ENCODE measurements around the gene DPY19L3.
"Not testable (repeated sequence)": the region's sequence is repeated elsewhere in the genome, so short reads cannot be mapped to it uniquely, and the experiment has no call there.

The DPY19L3 gene, protein sequence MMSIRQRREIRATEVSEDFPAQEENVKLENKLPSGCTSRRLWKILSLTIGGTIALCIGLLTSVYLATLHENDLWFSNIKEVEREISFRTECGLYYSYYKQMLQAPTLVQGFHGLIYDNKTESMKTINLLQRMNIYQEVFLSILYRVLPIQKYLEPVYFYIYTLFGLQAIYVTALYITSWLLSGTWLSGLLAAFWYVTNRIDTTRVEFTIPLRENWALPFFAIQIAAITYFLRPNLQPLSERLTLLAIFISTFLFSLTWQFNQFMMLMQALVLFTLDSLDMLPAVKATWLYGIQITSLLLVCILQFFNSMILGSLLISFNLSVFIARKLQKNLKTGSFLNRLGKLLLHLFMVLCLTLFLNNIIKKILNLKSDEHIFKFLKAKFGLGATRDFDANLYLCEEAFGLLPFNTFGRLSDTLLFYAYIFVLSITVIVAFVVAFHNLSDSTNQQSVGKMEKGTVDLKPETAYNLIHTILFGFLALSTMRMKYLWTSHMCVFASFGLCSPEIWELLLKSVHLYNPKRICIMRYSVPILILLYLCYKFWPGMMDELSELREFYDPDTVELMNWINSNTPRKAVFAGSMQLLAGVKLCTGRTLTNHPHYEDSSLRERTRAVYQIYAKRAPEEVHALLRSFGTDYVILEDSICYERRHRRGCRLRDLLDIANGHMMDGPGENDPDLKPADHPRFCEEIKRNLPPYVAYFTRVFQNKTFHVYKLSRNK

DNA sequence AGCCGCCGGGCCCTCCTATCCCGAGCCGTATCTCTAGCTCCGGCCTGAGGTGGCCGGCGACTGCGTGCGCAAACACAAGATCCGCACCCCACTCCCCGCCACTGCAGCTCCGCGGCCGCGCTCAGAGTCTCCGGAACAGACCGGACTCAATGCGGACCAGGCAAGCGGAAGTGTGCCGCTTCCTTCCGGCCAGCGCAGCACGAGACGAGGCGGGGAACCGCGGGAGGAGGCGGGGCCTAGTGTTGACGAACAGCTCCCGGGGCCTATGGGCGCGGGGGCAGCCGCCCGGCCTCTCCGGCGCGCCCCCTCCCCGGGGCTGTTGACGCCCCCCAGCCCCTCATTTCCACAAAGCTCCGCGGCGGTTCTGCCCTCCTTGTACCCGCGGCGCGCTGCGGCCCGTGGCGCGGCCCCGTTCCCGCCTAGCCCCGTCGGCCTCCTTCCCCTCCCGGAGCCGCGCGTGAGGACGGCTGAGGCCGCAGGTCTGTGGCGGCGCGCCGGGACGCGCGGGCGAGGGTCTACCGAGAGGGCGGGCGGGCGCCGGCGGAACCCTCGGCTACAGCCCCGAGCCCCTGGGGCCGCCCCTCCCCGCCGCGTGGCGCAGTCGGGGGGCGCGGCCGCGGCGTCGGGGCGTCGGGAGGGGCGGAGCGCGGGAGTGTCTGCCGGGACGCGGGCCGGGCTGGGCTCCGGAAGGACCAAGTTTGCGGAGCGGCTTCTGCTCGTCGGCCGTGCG is at the start of gene DPY19L3:
Gene DPY19L3 (plus strand): TSS at position 340 of the 730 bp plus-strand sequence. CDS start 2,484 bp downstream, outside the sequence.
- DNase-seq = peak; percentile 70

DNA sequence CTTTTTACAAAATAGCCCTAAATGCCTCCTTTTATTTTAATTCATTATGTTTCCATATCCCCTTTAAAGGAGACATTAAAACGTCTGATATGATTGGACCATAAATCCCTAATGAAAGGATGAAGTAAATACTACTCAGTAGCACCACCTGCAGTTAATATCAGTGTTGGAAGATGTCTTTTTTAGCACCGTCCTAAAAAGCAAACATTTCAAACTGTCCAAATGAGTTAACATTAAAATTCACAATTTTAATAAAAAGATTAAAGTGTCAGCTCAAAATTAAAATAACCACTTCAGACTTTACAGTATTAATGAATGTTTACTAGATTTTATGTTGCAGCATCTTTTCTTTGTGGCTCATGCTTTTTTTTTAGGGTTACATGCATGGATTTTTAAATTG is 47.9 kb upstream of the DPY19L3 start:
- DNase-seq = no peak

DNA sequence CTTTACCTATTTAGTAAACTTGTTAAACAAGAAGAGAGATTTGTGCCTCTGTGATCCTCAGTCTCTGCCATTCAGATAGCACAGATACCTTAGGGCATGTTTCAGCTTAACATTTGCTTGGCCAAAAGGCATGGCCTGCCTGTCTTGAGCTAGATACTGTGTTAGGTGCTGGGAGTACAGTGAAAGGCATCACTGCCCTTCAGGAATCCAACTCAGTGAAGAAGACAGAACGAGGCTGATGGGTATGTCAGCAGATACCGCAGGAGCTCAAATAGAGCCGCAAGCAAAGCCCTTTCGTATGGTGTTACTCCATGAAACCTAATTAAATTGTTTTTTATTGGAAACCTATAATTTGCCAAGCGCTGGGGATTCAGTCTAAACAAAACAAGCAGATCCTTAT is 47.2 kb upstream of the DPY19L3 start:
- DNase-seq = no peak

DNA sequence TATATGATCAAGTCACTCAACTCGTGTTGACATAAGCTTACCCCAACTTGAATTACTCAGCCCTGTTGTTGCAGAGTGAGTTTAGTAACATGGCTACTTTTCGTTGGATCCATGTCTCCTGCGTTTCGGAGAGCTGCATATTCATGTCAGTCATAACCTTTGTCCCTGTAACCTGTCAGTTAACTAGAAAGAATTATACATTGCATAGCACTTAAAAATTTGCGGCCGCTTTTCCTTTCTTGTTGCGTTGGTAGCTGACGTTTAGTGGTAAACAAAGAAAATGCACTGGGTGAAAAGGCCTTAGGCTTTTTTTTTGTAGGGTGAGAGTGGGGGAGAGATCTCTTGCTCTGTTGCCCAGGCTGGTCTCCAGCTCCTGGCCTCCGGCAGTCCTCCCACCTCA is 46.0 kb upstream of the DPY19L3 start:
- no peak for DNase-seq

DNA sequence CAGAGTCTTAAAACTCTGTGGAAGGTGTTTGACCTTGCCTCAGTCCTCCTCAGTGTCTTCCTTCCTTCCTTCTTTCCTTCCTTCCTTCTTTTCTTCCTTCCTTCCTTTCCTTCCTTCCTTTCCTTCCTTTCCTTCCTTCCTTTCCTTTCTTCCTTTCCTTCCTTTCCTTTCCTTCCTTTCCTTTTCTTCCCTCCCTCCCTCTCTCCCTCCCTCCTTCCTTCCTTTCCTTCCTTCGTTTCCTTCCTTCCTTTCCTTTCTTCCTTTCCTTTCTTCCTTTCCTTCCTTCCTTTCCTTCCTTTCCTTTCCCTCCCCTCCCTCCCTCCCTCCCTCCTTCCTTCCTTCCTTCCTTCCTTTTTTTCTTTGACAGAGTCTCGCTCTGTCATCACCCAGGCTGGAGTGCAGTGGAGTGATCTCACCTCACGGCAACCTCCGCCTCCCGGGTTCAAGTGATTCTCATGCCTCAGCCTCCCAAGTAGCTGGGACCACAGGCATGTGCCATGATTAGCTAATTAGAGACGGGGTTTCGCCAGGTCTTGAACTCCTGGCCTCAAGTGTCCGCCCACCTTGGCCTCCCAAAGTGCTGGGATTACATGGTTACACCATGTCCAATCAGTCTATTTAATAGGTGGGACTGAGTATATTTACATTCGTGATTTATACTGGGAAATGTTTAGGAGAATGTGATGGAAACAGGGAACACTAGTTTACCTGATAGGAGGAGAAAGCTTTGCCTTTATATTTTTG is 43.8 kb upstream of the DPY19L3 start:
- DNase-seq = no peak

DNA sequence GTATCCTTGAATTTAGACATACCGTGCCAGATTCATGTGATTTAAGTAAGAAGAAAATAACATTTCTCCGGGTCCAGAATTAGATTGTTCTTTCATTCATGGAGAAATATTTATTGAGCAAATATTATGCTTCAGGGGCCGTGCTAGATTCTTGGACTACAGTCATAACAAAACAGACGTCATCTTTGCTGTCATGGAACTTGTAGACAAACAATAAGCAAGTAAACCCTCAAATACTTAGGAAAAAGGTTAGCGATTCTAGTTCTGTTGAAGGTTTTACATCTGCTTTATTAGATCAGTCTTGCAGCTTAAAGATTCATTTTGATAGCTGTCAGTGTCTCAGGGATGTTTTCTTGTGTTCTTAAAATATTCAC is 43.3 kb upstream of the DPY19L3 start:
- DNase-seq = no peak

DNA sequence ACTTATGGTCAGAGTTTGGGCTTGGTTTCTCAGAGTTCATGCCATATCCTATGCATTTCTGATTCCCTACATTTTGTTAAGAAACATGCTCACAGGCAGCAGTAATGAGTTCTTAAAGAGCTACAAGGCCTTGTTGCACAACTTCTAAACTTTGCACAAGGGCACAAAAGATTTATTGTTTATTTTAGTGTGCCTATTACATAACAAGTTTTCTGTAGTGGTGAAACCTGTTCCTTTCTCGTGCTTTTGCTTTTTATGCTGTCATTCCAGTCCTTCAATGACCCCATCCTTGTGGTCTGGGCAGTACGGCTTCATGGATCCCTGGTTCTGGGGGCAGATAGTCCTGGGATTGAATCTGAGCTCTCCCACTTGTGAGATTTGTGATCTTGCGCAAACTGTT is 42.4 kb upstream of the DPY19L3 start:
- no peak for DNase-seq

DNA sequence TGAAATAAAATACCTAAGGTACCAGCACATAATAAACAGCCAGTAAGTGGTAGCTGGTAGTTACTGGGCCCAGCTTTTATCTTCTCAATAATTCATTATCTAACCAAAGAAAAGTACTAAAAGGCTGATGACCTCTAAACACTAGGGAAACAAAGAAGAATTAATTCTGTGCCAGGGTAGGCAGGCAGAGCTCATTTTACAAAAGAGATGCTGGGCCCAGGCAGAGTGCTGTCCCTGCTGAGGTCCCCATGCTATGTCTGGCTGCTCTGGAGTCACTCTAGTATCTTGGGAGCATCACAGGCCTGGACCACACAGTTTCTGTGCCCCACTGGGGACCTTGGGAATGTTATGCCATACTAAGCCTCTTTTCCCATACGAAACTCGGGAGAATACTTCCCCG is 41.9 kb upstream of the DPY19L3 start:
- no peak for DNase-seq

DNA sequence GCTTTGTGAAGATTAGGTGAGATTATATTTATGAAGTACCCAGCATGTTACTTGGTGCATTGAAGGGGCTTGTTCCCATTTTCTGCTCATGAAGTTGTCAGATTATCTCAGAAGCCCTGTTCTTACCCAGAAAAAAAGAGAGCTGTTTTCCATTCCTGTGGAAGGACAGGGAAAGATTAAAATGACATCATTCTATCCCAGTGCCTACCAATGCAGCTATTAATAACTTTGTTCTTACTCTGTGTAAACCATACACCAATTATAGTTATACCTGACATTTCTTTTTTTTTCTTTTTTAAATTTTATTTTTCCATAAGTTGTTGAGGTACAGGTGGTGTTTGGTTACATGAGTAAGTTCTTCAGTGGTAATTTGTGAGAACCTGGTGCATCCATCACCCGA is 41.5 kb upstream of the DPY19L3 start:
- DNase-seq = no peak

DNA sequence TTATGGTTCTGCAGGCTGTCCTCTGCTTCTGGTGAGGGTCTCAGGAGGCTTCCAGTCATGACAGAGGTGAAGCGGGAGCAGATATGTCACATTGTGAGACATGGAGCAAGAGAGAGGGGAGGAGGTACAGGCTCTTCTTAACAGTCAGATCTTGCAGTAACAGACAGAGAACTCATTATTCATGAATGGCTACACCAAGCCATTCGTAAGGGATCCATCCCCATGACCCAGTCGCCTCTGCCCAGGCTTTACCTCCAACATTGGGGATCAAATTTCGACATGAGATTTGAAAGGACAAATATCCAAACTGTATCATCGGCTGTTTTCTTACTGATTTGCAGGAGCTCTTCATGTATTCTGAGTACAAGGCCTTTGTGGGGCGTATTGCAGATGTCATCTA is 38.5 kb upstream of the DPY19L3 start:
- no peak for DNase-seq

DNA sequence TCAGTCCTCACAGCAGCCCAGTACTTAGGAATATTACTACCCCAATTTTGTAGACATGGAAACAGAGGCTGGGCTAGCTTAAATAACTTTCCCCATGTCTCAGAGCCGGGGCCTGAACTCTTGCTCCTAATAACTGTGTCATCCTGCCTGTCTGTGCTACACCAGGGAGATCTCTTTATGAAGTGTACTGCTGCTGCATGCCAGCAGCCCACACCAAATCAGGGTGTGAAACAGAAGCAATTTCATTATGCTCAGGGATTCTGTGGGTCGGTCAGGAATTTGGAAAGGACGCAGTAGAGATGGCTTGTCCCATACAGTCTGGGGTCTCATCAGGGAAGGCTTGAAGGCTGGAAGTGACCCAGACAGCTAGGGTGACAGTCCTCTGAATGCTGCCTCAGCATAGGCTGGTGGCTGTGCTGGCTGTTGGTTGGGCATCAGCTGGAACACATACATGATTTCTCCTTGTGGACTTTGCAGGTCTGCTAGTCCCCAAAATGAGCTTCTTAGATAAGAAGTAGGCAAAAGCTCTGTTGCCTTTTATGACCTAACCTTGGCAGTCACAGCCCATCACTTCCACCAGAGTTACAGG is 37.5 kb upstream of the DPY19L3 start:
- no peak for DNase-seq

DNA sequence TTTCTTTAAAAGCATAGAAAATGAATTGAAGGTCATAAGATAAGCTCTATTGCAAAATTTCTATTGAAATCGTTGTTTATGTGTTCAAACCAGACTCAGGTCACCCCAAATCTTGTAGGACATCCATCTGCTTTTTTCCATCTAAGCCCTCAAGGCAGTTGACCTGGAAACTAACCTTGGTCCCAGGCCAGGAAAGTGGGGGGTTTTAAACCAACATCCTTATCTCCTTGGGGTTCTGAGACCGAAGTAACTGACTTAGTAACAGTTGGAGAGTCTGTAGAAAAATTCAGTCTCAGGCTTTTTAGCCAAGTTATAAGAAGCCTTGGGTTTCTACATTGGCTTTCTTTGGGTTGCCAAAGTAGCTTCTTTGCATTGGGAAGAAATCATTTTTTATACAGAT is 36.8 kb upstream of the DPY19L3 start:
- no peak for DNase-seq

DNA sequence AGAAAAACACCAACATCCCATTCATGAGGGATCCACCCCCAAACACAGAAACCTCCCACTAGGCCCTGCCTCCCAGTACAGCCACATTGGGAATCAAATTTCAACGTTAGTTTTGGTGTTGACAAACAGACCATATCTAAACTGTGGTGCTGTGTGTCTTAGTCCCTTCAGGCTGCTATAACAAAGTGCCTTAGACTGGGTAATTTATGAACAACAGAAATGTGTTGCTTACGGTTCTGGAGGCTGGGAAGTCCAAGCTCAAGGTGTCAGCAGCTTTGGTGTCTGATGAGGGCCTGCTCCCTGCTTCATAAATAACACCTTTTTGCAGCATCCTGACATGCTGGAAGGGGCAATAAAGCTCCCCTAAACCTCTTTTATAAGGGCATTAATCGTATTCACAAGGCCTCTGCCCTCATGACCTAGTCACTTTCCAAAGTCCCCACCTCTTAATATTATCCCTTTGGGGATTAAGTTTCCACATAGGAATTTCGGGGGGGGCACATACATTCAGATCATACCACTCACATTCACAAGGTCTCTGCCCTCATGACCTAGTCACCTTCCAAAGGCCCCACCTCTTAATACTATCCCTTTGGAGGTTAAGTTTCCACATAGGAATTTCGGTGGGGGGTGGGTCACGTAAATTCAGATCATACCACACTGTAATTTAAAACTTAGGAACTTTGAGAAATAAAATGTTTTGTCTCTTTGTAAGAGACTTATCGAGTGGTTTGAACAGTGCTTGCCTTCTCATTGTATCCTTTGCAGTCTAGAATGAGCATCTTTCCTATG is 32.6 kb upstream of the DPY19L3 start:
- DNase-seq = no peak

DNA sequence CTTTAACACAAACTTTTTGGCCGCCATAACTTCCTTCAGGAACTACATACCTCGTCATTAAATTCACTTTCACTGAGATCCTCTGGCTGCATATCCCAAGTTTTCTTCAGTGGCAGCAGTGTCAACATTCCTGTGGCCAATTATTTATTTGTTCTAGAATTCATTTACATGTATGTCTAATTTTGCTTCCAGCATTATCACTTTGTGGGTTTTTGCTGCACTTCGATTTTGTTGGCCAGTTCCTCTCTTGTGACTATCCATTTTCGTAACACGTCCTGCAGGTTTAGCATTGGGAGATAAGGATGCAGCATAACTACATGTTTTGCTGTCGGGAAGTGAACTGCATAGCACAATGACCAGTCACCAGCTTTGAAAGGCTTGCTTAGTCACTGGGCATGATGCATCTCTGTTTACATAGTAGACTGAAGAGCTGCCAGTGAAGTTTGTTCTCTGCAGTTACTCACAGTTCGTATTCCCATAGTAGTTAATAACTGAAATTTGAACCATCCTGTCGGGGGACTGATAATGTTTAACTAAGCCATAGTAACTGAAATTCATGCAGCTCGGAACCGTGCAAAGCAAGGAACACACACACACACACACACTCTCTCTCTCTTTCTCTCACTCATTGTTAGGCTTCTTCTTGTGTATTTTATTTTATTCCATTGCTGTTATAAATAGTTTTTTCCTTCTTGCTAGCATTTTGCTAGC is 31.8 kb upstream of the DPY19L3 start:
- peak; percentile 52 for DNase-seq

DNA sequence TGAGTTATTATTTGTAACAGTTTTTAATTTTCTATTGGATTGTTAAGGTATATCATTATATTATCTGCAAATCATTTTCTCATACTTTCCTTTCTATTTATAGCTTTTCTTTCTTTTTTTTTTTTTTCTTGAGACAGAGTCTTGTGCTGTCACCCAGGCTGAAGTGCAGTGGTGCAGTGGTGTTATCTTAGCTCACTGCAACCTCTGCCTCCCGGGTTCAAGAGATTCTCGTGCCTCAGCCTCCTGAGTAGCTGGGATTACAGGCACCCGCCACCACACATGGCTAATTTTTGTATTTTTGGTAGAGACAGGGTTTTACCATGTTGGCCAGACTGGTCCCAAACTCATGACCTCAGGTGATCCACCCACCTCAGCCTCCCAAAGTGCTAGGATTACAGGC is 31.2 kb upstream of the DPY19L3 start:
- not testable (repeated sequence) for DNase-seq

DNA sequence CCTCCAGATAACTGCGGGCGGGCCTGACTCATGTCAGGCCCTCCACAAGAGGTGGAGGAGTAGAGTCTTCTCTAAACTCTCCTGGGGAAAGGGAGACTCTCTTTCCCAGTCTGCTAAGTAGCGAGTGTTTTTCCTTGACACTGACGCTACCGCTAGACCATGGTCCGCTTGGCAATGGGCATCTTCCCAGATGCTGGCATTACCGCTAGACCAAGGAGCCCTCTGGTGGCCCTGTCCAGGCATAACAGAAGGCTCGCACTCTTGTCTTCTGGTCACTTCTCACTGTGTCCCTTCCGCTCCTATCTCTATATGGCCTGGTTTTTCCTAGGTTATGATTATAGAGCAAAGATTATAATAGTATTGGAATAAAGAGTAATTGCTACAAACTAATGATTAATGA is 28.5 kb upstream of the DPY19L3 start:
- DNase-seq = not testable (repeated sequence)

DNA sequence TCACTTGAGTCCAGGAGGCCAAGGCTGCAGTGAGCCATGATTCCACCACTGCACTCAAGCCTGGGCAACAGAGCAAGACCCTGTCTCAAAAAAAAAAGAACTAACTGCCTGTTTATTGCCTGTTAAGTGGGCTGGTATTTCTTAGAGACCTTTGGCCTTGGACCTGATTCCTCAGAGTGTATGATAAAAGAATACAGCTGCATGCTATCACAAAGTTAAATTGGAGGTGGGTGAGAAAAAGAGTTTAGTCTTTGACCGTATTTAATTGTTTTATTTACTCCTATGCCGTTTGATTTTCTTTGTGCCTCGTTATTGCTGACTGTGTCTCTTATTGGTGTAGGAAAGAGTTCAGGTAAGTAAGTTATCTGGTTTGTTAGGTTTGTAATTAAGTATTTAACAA is 25.3 kb upstream of the DPY19L3 start:
- no peak for DNase-seq

DNA sequence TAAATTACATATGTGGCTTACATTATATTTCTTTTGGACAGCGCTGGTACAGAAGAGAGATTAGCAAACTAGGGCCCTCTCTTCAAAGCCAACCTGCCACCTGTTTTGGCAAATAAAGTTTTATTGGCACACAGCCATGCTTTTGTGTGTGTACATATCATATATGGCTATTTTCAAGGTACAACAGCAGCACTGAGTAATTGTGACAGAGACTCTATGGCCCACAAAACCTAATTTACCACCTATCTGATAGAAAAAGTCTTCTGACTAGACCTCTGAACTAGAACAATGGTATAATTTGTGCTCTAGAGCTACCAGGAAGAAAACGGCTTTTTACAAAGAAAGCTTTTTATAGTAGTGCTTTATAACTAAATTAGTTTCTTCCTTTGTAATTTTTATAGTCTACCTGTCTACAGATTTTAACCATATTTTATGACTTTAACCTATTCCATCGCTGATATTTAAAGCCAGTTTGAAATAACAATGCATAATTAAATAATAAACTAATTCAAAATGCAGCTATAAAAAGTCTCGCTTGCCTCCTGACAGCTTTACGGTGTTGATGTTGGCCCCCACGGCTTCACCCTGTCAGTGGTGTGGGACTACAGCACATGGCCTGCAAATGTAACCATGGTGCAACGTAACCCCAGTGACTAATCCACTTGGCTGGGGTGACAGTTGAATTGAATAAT is 17.7 kb upstream of the DPY19L3 start:
- no peak for DNase-seq

DNA sequence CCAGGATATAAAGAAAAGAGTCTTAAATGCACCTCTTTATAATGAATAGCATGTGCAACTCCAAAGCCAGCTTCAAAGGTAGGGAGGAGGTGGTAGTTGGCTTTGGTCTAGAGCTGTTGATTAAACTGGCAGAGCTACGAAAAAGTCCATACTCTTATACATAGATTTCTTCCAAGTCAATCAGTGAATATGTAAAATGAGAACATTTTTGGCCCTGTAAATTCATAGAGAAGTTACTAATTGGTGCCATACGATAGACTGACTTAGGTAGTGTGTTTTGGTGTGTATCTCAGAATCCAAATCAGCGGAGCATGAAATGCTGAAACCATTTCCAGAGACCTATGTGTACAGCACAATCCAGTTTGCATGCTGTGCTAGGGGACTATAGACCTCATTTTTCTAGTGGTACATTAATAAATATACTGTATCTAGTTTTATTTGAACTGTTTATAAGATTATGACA is 17.1 kb upstream of the DPY19L3 start:
- no peak for DNase-seq

DNA sequence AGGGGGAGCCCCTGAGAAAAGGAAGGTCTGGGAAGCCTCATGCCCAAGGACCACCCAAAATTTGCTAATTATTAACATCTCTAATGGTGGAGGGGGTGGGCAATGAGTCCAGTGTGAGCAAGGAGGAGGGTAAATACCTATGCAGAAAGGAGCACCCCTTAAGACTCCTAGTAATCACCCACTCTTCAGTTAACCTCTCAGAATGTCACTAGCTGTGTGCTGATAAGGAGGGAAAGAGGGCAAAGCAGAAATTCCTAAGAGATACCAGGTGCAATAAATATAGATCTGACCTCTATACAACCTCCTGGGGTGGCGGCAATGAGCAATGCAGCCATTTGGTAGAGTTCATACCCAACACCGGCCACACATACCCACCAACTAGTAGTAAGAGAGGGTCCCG is 12.7 kb upstream of the DPY19L3 start:
- DNase-seq = no peak

All from NCI-H2029 treated with DMSO at 0.1 percent for 48 hours (cell line).